ENCODE data around the gene JSRP1.

Gene JSRP1

GRCh38 chr19:2266183-2266993 lies 10.2 kb upstream of the JSRP1 start:
- H3K79me2 ChIP-seq: peaks cover 19% of the 10 kb centered on the region
- H3K27ac ChIP-seq: no peak overlapping the region
- peaks cover 2% of the 10 kb centered on the region for H3K4me1 ChIP-seq
- H2AFZ ChIP-seq: peak overlapping the region; percentile 41
- no peak overlapping the region for H3K9ac ChIP-seq
- H3K9me3 ChIP-seq (ENCODE audit: control insufficient read depth, low read length): no peaks in the 10 kb centered on the region
- no peak overlapping the region for H3K4me2 ChIP-seq (ENCODE audit: low read length)
- TF ChIP-seq CTCF (IDR thresholded peaks at IDR 0.05): no peak
- no peaks in the 10 kb centered on the region for H3K27me3 ChIP-seq (ENCODE audit: control insufficient read depth, insufficient read depth, low read length)
- no peak overlapping the region for H3K4me3 ChIP-seq (ENCODE audit: low read depth, low read length)
- no peaks in the 10 kb centered on the region for H3K36me3 ChIP-seq (ENCODE audit: control insufficient read depth, insufficient read depth, low read length)

- TF ChIP-seq CTCF (IDR thresholded peaks at IDR 0.05): no peak
- no peak overlapping the region for H3K4me3 ChIP-seq (ENCODE audit: low read depth, low read length)
- H3K36me3 ChIP-seq (ENCODE audit: control insufficient read depth, insufficient read depth, low read length): no peaks in the 10 kb centered on the region
- no peaks in the 10 kb centered on the region for H3K9me3 ChIP-seq (ENCODE audit: control insufficient read depth, low read length)
- no peak overlapping the region for H3K9ac ChIP-seq
- no peak overlapping the region for H3K27ac ChIP-seq
- no peak overlapping the region for H3K4me2 ChIP-seq (ENCODE audit: low read length)
- no peaks in the 10 kb centered on the region for H3K27me3 ChIP-seq (ENCODE audit: control insufficient read depth, insufficient read depth, low read length)
- H2AFZ ChIP-seq: no peak overlapping the region
- no peaks in the 10 kb centered on the region for H3K4me1 ChIP-seq
- H3K79me2 ChIP-seq: no peaks in the 10 kb centered on the region
Observed at GRCh38 chr19:2261438-2262172, 5.4 kb upstream of the JSRP1 start.

GRCh38 chr19:2260341-2260805 lies 4.2 kb upstream of the JSRP1 start:
- no peaks in the 10 kb centered on the region for H3K79me2 ChIP-seq
- H3K4me1 ChIP-seq: no peaks in the 10 kb centered on the region
- no peak overlapping the region for H3K4me3 ChIP-seq (ENCODE audit: low read depth, low read length)
- H3K27me3 ChIP-seq (ENCODE audit: control insufficient read depth, insufficient read depth, low read length): no peaks in the 10 kb centered on the region
- H3K36me3 ChIP-seq (ENCODE audit: control insufficient read depth, insufficient read depth, low read length): no peaks in the 10 kb centered on the region
- H3K27ac ChIP-seq: no peak overlapping the region
- TF ChIP-seq CTCF (IDR thresholded peaks at IDR 0.05): no peak
- no peak overlapping the region for H3K4me2 ChIP-seq (ENCODE audit: low read length)
- H3K9ac ChIP-seq: no peak overlapping the region
- no peaks in the 10 kb centered on the region for H3K9me3 ChIP-seq (ENCODE audit: control insufficient read depth, low read length)
- H2AFZ ChIP-seq: no peak overlapping the region

GRCh38 chr19:2259336-2259735 lies 3.1 kb upstream of the JSRP1 start:
- no peaks in the 10 kb centered on the region for H3K4me1 ChIP-seq

More at GRCh38 chr19:2259336-2259735, 3.1 kb upstream of the JSRP1 start:
- H3K79me2 ChIP-seq: no peaks in the 10 kb centered on the region
- no peak overlapping the region for H3K4me2 ChIP-seq (ENCODE audit: low read length)
- H3K9me3 ChIP-seq (ENCODE audit: control insufficient read depth, low read length): no peaks in the 10 kb centered on the region
- H3K4me3 ChIP-seq (ENCODE audit: low read depth, low read length): no peak overlapping the region
- no peak overlapping the region for H3K9ac ChIP-seq
- no peaks in the 10 kb centered on the region for H3K27me3 ChIP-seq (ENCODE audit: control insufficient read depth, insufficient read depth, low read length)
- no peak for TF ChIP-seq CTCF (IDR thresholded peaks at IDR 0.05)
- no peak overlapping the region for H2AFZ ChIP-seq
- H3K27ac ChIP-seq: no peak overlapping the region
- H3K36me3 ChIP-seq (ENCODE audit: control insufficient read depth, insufficient read depth, low read length): no peaks in the 10 kb centered on the region

Data from parathyroid adenoma (tissue), 2 donors.